Measurements from ENCODE around the gene FEV. TPM values are rescaled to one million over a fixed set of nuclear protein-coding genes. Genes with fewer than 3 reads are reported as not detected.

The FEV gene
- total and polyA plus RNA-seq, 2 experiments from 2014 or later, result not detected

GRCh38 chr2:218961651-218962570 is 23.1 kb downstream of the FEV start:
- Histone ChIP-seq H3K27me3 (peaks cover 58% of the 10 kb centered on the region), H3K36me3 (no peaks in the 10 kb centered on the region), H3K4me3 (no peak overlapping the region), H3K27ac (no peak overlapping the region), H3K4me1 (ENCODE audit: low read depth) (peaks cover 8% of the 10 kb centered on the region), H3K9me3 (ENCODE audit: low read depth) (no peaks in the 10 kb centered on the region)
- peak in 1 of 2 donors; percentile 59 for DNase-seq (ENCODE audit: low read depth in 1 of 2, low spot score in 1 of 2)
- TF ChIP-seq CTCF (IDR thresholded peaks at IDR 0.05; ENCODE audit: low read depth, low read length), result no peak

- Histone ChIP-seq H3K27ac (no peak overlapping the region), H3K36me3 (no peaks in the 10 kb centered on the region), H3K4me1 (ENCODE audit: low read depth) (peaks cover 8% of the 10 kb centered on the region), H3K27me3 (peaks cover 60% of the 10 kb centered on the region), H3K4me3 (no peak overlapping the region), H3K9me3 (ENCODE audit: low read depth) (no peaks in the 10 kb centered on the region)
- DNase-seq (ENCODE audit: low read depth in 1 of 2, low spot score in 1 of 2), result no peak
- TF ChIP-seq CTCF (IDR thresholded peaks at IDR 0.05; ENCODE audit: low read depth, low read length), result no peak
These were observed 23.8 kb downstream of the FEV start for GRCh38 chr2:218961229-218961628.

GRCh38 chr2:218960309-218961165 is 24.4 kb downstream of the FEV start:
- no peak for TF ChIP-seq CTCF (IDR thresholded peaks at IDR 0.05; ENCODE audit: low read depth, low read length)
- Histone ChIP-seq H3K4me1 (ENCODE audit: low read depth) (peaks cover 8% of the 10 kb centered on the region), H3K27me3 (peaks cover 65% of the 10 kb centered on the region), H3K9me3 (ENCODE audit: low read depth) (no peaks in the 10 kb centered on the region), H3K4me3 (no peak overlapping the region), H3K27ac (no peak overlapping the region), H3K36me3 (no peaks in the 10 kb centered on the region)
- no peak for DNase-seq (ENCODE audit: low read depth in 1 of 2, low spot score in 1 of 2)

- TF ChIP-seq CTCF (IDR thresholded peaks at IDR 0.05; ENCODE audit: low read depth, low read length), result no peak
- H3K4me1 ChIP-seq (ENCODE audit: low read depth), result peaks cover 8% of the 10 kb centered on the region
- no peaks in the 10 kb centered on the region for H3K9me3 ChIP-seq (ENCODE audit: low read depth)
- no peak for DNase-seq (ENCODE audit: low read depth in 1 of 2, low spot score in 1 of 2)
- H3K27ac ChIP-seq, result no peak overlapping the region
- peak overlapping the region; percentile 51 for H3K4me3 ChIP-seq
- no peaks in the 10 kb centered on the region for H3K36me3 ChIP-seq
- peaks cover 71% of the 10 kb centered on the region for H3K27me3 ChIP-seq
These were observed 25.1 kb downstream of the FEV start for GRCh38 chr2:218959761-218960308.

- no peaks in the 10 kb centered on the region for H3K36me3 ChIP-seq
- peaks cover 73% of the 10 kb centered on the region for H3K27me3 ChIP-seq
- TF ChIP-seq CTCF (IDR thresholded peaks at IDR 0.05; ENCODE audit: low read depth, low read length), result no peak
- H3K9me3 ChIP-seq (ENCODE audit: low read depth), result no peaks in the 10 kb centered on the region
- no peak within 1 kb of the TSS for H3K27ac ChIP-seq
- H3K4me1 ChIP-seq (ENCODE audit: low read depth), result peaks cover 8% of the 10 kb centered on the region
- DNase-seq (ENCODE audit: low read depth in 1 of 2, low spot score in 1 of 2), result peak; percentile 93 to 94
- H3K4me3 ChIP-seq, result peak within 1 kb of the TSS; percentile 51
These were observed 25.7 kb downstream of the FEV start, which contains the start of gene CDK5R2 for GRCh38 chr2:218959141-218959731. Gene CDK5R2, plus strand, starts transcription at chr2:218959666. Its CDS starts 155 bp downstream, at chr2:218959821.

Measured in cardiac muscle cell (in vitro differentiated cells and primary cell).